GM21447 (cell line): Measurements from ENCODE around the gene CPNE4.

Experiments used
- ATAC-seq: cut with Tn5 transposase; IDR thresholded peaks from one replicate; pipeline ENCODE4 v1.9.1; 2021; ENCODE audit not compliant: unreplicated experiment

Gene CPNE4

DNA sequence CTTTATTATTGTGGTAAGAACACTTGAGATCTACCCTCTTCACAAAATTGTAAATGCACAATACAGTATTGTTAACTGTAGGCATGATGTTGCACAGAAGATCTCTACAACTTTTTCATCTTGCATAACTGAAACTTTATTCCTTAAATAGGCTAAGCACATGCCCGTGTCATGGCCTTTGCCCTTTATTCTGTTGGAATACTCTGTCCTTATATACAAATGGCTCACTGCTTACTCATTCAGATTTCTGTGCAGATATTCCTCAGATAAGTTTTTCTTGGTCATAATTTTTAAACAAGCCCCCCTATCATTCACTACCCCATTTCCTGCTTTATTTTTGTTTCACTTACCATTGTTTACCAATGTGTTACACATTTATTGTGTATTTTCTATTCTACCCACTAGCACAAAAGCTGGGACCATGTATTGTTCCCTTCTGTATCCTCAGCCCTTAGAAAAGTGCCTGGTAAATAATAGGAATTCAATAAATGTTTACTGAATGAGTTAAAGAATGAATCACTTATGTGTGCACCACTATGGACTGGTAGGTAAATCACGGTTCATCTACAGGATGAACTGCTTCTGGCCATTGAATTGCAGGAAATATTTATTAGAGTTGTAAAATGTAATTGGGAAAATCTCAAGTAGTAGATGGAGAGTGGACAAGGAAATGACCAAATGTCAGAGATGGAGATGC, 151.0 kb downstream of the CPNE4 start:
- no peak for ATAC-seq

- no peak for ATAC-seq
Observed at GRCh38 chr3:131883086-131883485, 151.7 kb downstream of the CPNE4 start.

- ATAC-seq: no peak
Observed at GRCh38 chr3:131881777-131882176, 153.0 kb downstream of the CPNE4 start.

GRCh38 chr3:131880948-131881347, 153.9 kb downstream of the CPNE4 start:
- ATAC-seq: no peak

DNA sequence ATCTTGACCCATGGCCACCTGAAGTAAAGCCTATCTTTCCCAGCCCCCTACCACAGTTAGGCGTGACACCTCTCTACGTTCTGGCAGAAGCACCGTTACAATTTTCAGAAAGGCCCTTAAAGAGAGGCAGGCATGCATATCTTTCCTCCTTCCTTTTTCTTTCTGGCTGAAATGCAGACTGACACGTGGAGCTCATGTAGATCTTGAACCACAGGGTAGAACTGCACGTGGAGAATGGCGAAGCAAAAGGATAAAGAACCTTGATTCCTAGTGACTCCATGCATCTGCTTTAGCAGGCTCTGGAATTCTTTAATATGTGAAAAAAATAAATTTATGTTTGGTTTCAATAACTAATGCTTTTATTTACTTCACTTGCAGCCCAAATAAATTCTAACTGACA, 166.6 kb downstream of the CPNE4 start:
- ATAC-seq: no peak

GRCh38 chr3:131856171-131856570, 178.6 kb downstream of the CPNE4 start:
- no peak for ATAC-seq

DNA sequence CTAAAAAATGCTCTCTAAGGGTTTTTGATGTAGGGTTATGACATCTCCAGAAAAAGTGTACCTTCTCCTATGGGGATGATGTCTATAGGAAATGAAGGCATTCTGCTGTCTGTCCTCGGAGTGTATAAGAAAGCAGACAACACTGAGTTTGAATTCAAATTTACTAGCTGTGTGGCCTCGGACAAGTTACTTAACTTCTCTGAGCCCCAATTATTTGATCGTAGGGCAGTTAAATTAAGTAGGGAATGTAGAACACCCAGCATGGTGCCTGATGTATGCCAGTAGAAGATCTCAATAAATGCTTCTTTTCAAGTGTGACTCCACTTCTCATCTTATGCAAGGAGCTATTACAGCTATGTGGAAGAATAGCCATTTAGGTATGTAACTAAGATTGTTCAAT, 184.6 kb downstream of the CPNE4 start:
- no peak for ATAC-seq

- ATAC-seq: no peak
Observed at GRCh38 chr3:131849616-131850015, 185.2 kb downstream of the CPNE4 start.

DNA sequence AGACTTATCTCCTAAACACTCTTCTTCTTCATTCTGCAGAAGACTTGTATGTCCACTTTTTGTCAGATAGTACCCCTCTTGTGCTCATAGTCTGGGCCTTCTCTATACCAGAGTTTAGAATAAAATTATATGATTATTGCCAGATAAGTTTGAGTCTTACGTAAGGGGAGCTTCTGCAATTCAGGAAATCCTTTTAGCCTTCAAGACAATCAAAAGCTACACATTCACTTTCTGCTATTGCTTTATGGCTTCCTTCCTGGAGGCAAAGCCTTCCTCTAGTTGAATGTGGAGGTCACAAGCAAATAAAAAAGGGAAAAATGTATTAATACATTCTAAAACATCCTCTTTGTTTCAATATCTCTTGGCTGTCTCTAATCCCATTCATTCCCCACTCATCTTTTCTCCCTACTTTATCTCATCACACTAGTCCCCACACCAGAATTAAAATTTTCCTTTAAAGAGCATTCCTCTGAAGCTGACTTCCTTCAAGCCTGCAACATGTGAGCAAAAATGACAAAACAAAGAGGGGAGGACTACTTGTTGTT, 186.8 kb downstream of the CPNE4 start:
- no peak for ATAC-seq

DNA sequence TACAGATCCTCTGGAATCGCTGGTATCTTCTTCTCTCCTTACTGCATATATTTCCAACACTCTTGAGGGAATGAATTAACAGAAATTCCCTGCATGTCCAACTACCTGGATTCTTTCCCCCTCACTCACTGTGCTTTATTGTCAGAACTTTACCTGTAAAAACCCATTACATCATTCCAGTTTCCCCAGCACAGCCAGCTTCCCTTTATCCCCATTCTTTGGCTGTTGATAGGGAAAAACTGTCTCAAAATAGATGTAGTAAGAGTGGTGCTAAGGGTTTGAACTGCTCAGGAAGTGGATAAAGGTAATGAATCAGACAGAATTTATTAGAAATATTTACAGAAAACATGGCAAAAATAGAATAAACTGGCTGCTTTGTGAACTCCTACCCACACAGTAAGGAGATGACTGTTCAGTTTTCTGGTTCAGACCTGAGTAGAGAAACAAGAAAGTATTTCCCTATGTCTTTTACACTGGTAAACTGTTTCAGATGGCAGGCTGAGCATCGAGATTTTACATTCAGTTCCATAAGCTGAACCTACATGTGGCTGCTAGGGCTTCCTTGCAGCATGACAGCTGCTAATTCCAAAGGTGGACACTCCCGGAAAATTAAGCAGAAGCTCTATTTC, 188.4 kb downstream of the CPNE4 start:
- no peak for ATAC-seq

- ATAC-seq: no peak
Observed at GRCh38 chr3:131843174-131843573, 191.6 kb downstream of the CPNE4 start.

GRCh38 chr3:131840156-131840797, 194.5 kb downstream of the CPNE4 start:
- ATAC-seq: no peak

DNA sequence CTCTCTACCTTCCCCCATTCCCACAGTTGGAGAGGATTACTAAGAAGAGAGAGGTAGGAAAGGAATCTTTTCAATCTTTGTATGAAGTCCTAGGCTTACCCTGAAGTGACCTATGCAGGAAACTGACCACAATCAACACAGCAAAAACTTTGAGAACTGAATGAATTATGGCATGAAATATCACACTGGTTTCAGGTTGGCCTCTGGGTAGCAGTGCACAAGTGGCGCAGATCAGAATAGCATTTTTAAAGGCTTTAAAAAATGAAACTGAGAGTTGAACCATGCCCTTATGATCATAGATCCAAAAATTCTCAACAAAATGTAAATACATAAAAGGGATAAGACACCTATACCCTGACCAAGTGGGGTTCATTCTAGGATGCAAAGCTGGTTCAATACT, 198.9 kb downstream of the CPNE4 start:
- no peak for ATAC-seq

GRCh38 chr3:131831608-131832007, 203.2 kb downstream of the CPNE4 start:
- ATAC-seq: no peak

DNA sequence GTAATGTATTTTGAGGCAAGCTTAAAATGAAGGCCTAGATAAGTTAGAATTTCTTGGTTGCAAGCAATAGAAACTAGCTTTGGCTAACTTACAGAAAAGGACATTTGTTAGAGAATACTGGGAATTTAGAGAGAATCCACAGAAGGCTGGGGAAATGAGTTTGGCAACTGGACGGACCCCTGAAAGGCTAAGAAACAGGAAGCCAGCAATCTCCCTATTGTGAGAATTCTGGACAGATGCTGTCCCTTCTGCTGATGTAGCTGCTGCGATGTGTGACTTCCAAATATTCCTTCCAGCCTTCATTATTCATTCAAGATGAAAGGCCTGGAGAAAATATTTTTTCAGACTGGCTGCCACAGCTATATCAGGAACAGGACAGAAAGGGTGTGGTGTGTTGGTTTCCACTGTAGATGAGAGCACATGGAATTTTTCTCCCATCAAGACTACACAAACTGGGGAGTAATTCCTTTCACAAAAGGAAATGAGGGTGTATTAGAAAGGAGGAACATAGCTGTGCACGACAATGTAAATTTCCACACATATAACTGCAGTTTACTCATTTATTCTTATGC, 213.5 kb downstream of the CPNE4 start:
- ATAC-seq: no peak

DNA sequence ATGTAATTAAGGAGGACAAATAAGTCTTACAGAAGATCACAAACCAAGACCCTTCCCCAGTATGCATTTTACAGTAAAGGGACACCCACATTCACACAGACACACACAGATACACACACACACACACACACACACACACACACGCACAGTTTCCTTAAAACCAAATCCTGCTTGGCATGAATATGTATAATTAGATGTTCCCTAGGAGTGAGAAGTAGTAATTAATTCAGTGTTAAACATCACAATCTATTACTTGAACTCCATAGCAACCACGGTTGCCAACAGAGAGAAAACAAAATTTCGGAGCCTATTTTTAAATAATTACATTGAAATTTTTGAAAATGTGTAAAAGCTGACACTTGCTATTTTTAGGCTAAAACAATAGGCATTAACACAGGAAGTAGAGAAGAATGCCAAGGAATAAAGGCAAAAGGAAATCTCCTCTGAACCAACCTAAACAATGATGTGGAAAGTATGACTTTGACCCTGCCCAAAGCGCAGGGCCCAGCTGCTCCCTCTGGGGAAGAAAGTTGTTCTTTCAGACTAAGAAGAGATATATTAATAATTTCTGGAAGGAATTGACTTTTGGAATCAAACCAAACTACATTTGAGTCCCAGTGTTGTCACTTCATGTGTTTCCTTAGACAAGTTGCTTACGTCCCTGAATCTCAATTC, 215.3 kb downstream of the CPNE4 start:
- ATAC-seq: no peak

- ATAC-seq: no peak
Observed at GRCh38 chr3:131812433-131812832, 222.4 kb downstream of the CPNE4 start.

DNA sequence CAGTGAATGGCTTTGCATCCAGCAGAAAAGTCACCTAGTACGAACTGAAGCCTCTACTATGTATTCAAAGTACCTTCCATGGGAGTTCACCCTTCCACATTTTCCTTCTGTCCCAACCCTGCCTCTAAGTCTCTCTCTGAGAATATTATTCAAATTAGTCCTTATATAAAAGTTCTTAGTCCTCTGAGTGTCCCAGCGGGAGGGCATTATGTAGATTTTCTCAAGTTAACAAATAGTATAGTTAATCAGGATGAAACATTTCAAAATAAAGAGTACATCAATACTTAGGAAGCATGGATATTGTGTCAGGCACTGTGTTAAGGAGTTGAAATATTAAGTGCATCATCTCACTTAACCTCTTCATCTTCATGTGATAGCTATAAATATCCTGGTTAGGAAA, 223.3 kb downstream of the CPNE4 start:
- no peak for ATAC-seq

GRCh38 chr3:131807822-131808221, 227.0 kb downstream of the CPNE4 start:
- no peak for ATAC-seq

- no peak for ATAC-seq
Observed at GRCh38 chr3:131806736-131807135, 228.1 kb downstream of the CPNE4 start.

DNA sequence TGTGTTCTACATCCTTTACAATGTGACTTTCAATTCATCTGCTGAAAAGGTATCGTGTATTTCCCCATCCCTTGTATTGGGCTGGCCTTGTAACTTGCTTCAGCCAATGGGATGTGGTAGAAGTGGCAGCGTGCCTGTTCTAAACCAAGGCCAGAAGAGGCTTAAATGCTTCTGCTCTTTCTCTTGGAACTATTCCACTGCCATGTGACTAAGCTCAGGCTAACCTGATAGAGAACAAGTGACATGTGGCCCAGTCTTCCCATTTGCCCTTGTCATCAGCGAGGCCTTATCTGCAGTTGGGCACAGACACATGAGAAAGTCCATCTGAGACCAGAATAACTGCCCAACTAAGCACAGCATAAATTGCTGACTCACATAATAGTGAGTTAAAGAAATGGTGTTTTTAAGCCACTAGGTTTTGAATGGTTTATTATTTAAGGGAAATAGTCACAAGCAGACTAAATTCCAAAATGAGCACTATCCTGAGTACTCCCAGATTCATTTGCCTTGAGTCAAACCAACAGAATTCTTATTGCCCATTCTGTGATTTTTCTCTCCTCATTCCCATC, 230.2 kb downstream of the CPNE4 start:
- ATAC-seq: no peak
